Measurements from ENCODE around the gene PTPN14. TPM values are rescaled to one million over a fixed set of nuclear protein-coding genes. Genes with fewer than 3 reads are reported as not detected.

PTPN14 gene
- total RNA-seq, 1 experiment from 2014 or later = 37.5 TPM

- Histone ChIP-seq H3K9me2 (ENCODE audit: insufficient read depth) (no peaks in the 10 kb centered on the region), H3K27ac (ENCODE audit: low read depth, low read length) (no peak overlapping the region), H3K9me3 (ENCODE audit: control insufficient read depth in 1 of 2, insufficient read depth in 1 of 2, low read depth in 1 of 2, low read length in 2 of 2) (no peaks in the 10 kb centered on the region), H2AFZ (ENCODE audit: low read depth, low read length, poor library complexity, severe bottlenecking) (no peak overlapping the region), H3K4me1 (ENCODE audit: control insufficient read depth in 1 of 2, insufficient read depth in 2 of 2, low read length in 2 of 2) (no peaks in the 10 kb centered on the region), H4K20me1 (ENCODE audit: insufficient read depth) (no peaks in the 10 kb centered on the region), H3K4me2 (ENCODE audit: low read length) (no peak overlapping the region), H3K4me3 (replicated peaks in 1 of 2; ENCODE audit: low read depth in 1 of 2, low read length in 2 of 2) (no peak overlapping the region), H3K27me3 (ENCODE audit: insufficient read depth, low read length) (no peaks in the 10 kb centered on the region), H3K36me3 (ENCODE audit: control insufficient read depth in 1 of 2, insufficient read depth in 2 of 2, low read length in 2 of 2) (no peaks in the 10 kb centered on the region), H3K79me2 (ENCODE audit: insufficient read depth, low read length) (no peaks in the 10 kb centered on the region), H3K9ac (ENCODE audit: low read length) (no peak overlapping the region)
- ChIA-PET CTCF (interaction anchor here (1.5 kb wide), 1 partner anchor 28 kb away, joined by 3 read pairs; no protein-coding TSS in a partner anchor), RAD21 (ENCODE audit: low non-redundant PET in 1 of 2, low total read pairs in 2 of 2, uncharacterized antibody in 2 of 2, unreplicated experiment in 2 of 2) (no interaction called here), POLR2A (no interaction called here)
- ATAC-seq (no peak), DNase-seq (ENCODE audit: low read depth, low spot score) (no peak)
- no TSS peak for BruUV-seq (replicated peaks)
- TF ChIP-seq CEBPB (IDR thresholded peaks at IDR 0.05; ENCODE audit: low read depth) = no peak
- no peak for TF ChIP-seq SRF (IDR thresholded peaks at IDR 0.05; ENCODE audit: low read depth)
- no peak for TF ChIP-seq SP1 (IDR thresholded peaks at IDR 0.05; ENCODE audit: low read depth)
- TF ChIP-seq ZNF274 (IDR thresholded peaks at IDR 0.05; ENCODE audit: low read depth, low read length) = no peak
- TF ChIP-seq YY1 (IDR thresholded peaks at IDR 0.05; ENCODE audit: extremely low read depth, insufficient replicate concordance, low read depth, low read length) = no peak
- no peak for TF ChIP-seq TCF7L2 (IDR thresholded peaks at IDR 0.05; ENCODE audit: borderline replicate concordance, extremely low read depth, insufficient read depth, insufficient read length)
- no peak for TF ChIP-seq CTCF (IDR thresholded peaks at IDR 0.05 in 2 of 3, conservative IDR thresholded peaks at IDR 0.05 in 1 of 3; ENCODE audit: borderline replicate concordance in 1 of 3, insufficient read depth in 1 of 3, low read depth in 2 of 3, low read length in 2 of 3)
- TF ChIP-seq ELF1 (IDR thresholded peaks at IDR 0.05; ENCODE audit: borderline replicate concordance, low read depth) = no peak
- TF ChIP-seq REST (IDR thresholded peaks at IDR 0.05; ENCODE audit: low read depth) = no peak
- no peak for TF ChIP-seq SIN3A (IDR thresholded peaks at IDR 0.05; ENCODE audit: low read depth)
- TF ChIP-seq POLR2A (IDR thresholded peaks at IDR 0.05; ENCODE audit: borderline replicate concordance, extremely low read depth, insufficient read depth, insufficient read length) = no peak
- TF ChIP-seq ZFX (IDR thresholded peaks at IDR 0.05) = no peak
- TF ChIP-seq CBX3 (IDR thresholded peaks at IDR 0.05; ENCODE audit: low read depth) = no peak
- no peak for TF ChIP-seq ZBTB33 (IDR thresholded peaks at IDR 0.05; ENCODE audit: extremely low read depth, insufficient replicate concordance, low read length)
- TF ChIP-seq POLR2AphosphoS5 (IDR thresholded peaks at IDR 0.05; ENCODE audit: low read depth, low read length) = no peak
- no peak for TF ChIP-seq FOSL1 (IDR thresholded peaks at IDR 0.05; ENCODE audit: low read depth)
- no peak for TF ChIP-seq RAD21 (IDR thresholded peaks at IDR 0.05; ENCODE audit: low read depth)
- no peak for TF ChIP-seq EZH2 (IDR thresholded peaks at IDR 0.05)
- no peak for TF ChIP-seq JUND (IDR thresholded peaks at IDR 0.05)
- intact Hi-C loops (cut with micrococcal nuclease) = no loop called here
These were observed 246.1 kb downstream of the PTPN14 start for GRCh38 chr1:214305164-214305751.
